Suprapubic skin (tissue), 4 donors: ENCODE measurements around the gene MYMX.

Experiments
- CTCF ChIP-seq, 2 donors: fragments of 200-600 bp in 1 of 2; fragments of 450-650 bp in 1 of 2; sonication (generic) in 1 of 2; IDR thresholded peaks; one replicate each; pipeline ENCODE4 v1.5.1; 2016 to 2019; ENCODE audit warnings: antibody characterized with exemption in 2 of 2, mild to moderate bottlenecking in 1 of 2, moderate library complexity in 1 of 2
- EP300 ChIP-seq: sonication (generic); formaldehyde crosslinking; IDR thresholded peaks from one replicate; pipeline ENCODE4 v1.6.1; 2017; ENCODE audit warnings: antibody characterized with exemption
- POLR2A ChIP-seq, 2 donors: fragments of 450-650 bp; IDR thresholded peaks; one replicate each; pipeline ENCODE4 v1.6.1; 2017; ENCODE audit warnings: antibody characterized with exemption in 2 of 2, mild to moderate bottlenecking in 2 of 2, moderate library complexity in 2 of 2
- POLR2AphosphoS5 ChIP-seq, 3 donors: sonication (generic); formaldehyde crosslinking; IDR thresholded peaks; one replicate each; pipeline ENCODE4 v1.6.1; 2017; ENCODE audit warnings: antibody characterized with exemption in 3 of 3

GRCh38 chr6:44264154-44265006 is 47.7 kb downstream of the MYMX start:
- no peak for TF ChIP-seq CTCF (IDR thresholded peaks at IDR 0.05)
- TF ChIP-seq POLR2A (IDR thresholded peaks at IDR 0.05): no peak
- TF ChIP-seq POLR2AphosphoS5 (IDR thresholded peaks at IDR 0.05): no peak
- no peak for TF ChIP-seq EP300
